Measurements from ENCODE around the gene LIAS.
"Not testable (repeated sequence)": the region's sequence is repeated elsewhere in the genome, so short reads cannot be mapped to it uniquely, and the experiment has no call there.

DNA sequence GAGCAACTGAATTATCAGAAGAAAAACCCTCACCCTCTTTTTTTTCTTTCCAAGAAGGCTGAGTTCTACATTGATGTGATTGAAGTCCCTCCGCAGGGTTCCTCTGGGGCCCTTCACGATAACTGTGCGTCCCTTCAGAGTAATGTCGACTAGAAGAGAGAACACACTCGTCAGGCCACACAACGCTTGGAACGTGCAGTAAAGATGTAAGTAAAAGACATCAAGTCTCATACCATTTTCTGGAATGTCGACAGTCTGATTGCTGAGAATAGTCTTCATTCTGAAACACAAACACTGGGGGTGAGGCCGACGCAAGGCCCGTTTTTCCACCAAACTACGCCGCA, 723 bp upstream of the LIAS start:
- TF ChIP-seq, protein P1, sequence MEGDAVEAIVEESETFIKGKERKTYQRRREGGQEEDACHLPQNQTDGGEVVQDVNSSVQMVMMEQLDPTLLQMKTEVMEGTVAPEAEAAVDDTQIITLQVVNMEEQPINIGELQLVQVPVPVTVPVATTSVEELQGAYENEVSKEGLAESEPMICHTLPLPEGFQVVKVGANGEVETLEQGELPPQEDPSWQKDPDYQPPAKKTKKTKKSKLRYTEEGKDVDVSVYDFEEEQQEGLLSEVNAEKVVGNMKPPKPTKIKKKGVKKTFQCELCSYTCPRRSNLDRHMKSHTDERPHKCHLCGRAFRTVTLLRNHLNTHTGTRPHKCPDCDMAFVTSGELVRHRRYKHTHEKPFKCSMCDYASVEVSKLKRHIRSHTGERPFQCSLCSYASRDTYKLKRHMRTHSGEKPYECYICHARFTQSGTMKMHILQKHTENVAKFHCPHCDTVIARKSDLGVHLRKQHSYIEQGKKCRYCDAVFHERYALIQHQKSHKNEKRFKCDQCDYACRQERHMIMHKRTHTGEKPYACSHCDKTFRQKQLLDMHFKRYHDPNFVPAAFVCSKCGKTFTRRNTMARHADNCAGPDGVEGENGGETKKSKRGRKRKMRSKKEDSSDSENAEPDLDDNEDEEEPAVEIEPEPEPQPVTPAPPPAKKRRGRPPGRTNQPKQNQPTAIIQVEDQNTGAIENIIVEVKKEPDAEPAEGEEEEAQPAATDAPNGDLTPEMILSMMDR (IDR thresholded peaks at IDR 0.05 in 2 of 3, conservative IDR thresholded peaks at IDR 0.05 in 1 of 3; ENCODE audit: control insufficient read depth in 2 of 3, extremely low read depth in 1 of 3, insufficient read depth in 1 of 3, low read depth in 3 of 3, low read length in 3 of 3) = not testable (repeated sequence)
- not testable (repeated sequence) for TF ChIP-seq RAD21 (IDR thresholded peaks at IDR 0.05; ENCODE audit: insufficient read depth, low read depth, low read length); ZNF274 (IDR thresholded peaks at IDR 0.05; ENCODE audit: insufficient read depth, insufficient read length); PAX8 (IDR thresholded peaks at IDR 0.05); ATF7 (IDR thresholded peaks at IDR 0.05; ENCODE audit: low read depth); RBBP5 (conservative IDR thresholded peaks at IDR 0.05)
- TF ChIP-seq, protein P2, sequence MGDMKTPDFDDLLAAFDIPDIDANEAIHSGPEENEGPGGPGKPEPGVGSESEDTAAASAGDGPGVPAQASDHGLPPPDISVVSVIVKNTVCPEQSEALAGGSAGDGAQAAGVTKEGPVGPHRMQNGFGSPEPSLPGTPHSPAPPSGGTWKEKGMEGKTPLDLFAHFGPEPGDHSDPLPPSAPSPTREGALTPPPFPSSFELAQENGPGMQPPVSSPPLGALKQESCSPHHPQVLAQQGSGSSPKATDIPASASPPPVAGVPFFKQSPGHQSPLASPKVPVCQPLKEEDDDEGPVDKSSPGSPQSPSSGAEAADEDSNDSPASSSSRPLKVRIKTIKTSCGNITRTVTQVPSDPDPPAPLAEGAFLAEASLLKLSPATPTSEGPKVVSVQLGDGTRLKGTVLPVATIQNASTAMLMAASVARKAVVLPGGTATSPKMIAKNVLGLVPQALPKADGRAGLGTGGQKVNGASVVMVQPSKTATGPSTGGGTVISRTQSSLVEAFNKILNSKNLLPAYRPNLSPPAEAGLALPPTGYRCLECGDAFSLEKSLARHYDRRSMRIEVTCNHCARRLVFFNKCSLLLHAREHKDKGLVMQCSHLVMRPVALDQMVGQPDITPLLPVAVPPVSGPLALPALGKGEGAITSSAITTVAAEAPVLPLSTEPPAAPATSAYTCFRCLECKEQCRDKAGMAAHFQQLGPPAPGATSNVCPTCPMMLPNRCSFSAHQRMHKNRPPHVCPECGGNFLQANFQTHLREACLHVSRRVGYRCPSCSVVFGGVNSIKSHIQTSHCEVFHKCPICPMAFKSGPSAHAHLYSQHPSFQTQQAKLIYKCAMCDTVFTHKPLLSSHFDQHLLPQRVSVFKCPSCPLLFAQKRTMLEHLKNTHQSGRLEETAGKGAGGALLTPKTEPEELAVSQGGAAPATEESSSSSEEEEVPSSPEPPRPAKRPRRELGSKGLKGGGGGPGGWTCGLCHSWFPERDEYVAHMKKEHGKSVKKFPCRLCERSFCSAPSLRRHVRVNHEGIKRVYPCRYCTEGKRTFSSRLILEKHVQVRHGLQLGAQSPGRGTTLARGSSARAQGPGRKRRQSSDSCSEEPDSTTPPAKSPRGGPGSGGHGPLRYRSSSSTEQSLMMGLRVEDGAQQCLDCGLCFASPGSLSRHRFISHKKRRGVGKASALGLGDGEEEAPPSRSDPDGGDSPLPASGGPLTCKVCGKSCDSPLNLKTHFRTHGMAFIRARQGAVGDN (IDR thresholded peaks at IDR 0.05) = not testable (repeated sequence)
- TF ChIP-seq, protein P3, sequence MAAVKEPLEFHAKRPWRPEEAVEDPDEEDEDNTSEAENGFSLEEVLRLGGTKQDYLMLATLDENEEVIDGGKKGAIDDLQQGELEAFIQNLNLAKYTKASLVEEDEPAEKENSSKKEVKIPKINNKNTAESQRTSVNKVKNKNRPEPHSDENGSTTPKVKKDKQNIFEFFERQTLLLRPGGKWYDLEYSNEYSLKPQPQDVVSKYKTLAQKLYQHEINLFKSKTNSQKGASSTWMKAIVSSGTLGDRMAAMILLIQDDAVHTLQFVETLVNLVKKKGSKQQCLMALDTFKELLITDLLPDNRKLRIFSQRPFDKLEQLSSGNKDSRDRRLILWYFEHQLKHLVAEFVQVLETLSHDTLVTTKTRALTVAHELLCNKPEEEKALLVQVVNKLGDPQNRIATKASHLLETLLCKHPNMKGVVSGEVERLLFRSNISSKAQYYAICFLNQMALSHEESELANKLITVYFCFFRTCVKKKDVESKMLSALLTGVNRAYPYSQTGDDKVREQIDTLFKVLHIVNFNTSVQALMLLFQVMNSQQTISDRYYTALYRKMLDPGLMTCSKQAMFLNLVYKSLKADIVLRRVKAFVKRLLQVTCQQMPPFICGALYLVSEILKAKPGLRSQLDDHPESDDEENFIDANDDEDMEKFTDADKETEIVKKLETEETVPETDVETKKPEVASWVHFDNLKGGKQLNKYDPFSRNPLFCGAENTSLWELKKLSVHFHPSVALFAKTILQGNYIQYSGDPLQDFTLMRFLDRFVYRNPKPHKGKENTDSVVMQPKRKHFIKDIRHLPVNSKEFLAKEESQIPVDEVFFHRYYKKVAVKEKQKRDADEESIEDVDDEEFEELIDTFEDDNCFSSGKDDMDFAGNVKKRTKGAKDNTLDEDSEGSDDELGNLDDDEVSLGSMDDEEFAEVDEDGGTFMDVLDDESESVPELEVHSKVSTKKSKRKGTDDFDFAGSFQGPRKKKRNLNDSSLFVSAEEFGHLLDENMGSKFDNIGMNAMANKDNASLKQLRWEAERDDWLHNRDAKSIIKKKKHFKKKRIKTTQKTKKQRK (IDR thresholded peaks at IDR 0.05; ENCODE audit: low read depth, low read length) = not testable (repeated sequence)

All from GM12878 (cell line).